Tibial nerve (tissue), 4 donors: ENCODE measurements around the gene NKIRAS1. TPM values are rescaled to one million over a fixed set of nuclear protein-coding genes. Genes with fewer than 3 reads are reported as not detected.

ENCODE experiments used
- DNase-seq, 2 donors: peaks; one replicate each; pipeline ENCODE4 v3.0.0-alpha.2; 2019; ENCODE audit warnings: low spot score in 2 of 2
- H3K27ac ChIP-seq, 4 donors: fragments of 200-600 bp; sonication (generic) in 3 of 4; one replicate each; pipeline ENCODE4 v1.5.1; 2017 to 2019; ENCODE audit warnings: mild to moderate bottlenecking in 1 of 4
- H3K27me3 ChIP-seq, 2 donors: fragments of 200-600 bp; sonication (generic) in 1 of 2; one replicate each; pipeline versions ENCODE4 v1.5.1 to v1.6.0; 2017 to 2019
- H3K36me3 ChIP-seq, 3 donors: fragments of 200-600 bp; sonication (generic); one replicate each; pipeline ENCODE4 v1.5.1; 2018 to 2019
- H3K4me1 ChIP-seq, 4 donors: fragments of 200-600 bp; sonication (generic) in 3 of 4; one replicate each; pipeline ENCODE4 v1.5.1; 2017 to 2019
- H3K4me3 ChIP-seq, 4 donors: fragments of 200-600 bp; sonication (generic) in 3 of 4; one replicate each; pipeline ENCODE4 v1.5.1; 2017 to 2019; ENCODE audit warnings: mild to moderate bottlenecking in 1 of 4, moderate library complexity in 1 of 4
- H3K9me3 ChIP-seq, 4 donors: fragments of 200-600 bp; sonication (generic) in 3 of 4; one replicate each; pipeline ENCODE4 v1.5.1; 2017 to 2019
- EP300 ChIP-seq, 2 donors: sonication (generic); formaldehyde crosslinking; IDR thresholded peaks; one replicate each; pipeline ENCODE4 v1.6.1; 2017; ENCODE audit warnings: antibody characterized with exemption in 2 of 2, mild to moderate bottlenecking in 1 of 2
- POLR2A ChIP-seq, 2 donors: fragments of 450-650 bp; IDR thresholded peaks; one replicate each; pipeline ENCODE4 v1.6.1; 2017; ENCODE audit warnings: antibody characterized with exemption in 2 of 2, mild to moderate bottlenecking in 2 of 2, moderate library complexity in 2 of 2
- WGBS, 2 donors: methylation state at CpG; one replicate each; pipeline ENCODE4 v1.1.5; 2018; 5-methylcytosine and 5-hydroxymethylcytosine counted together
- total RNA-seq, 4 donors: library from RNA; depleted of rRNA; stranded (reverse); fragments of >200 nt; gene quantifications; one replicate each; pipeline ENCODE4 v1.1.0, GENCODE V29; 2016
- TF ChIP-seq, protein P1 (sequence below), 5 experiments: fragments of 200-600 bp in 3 of 5; fragments of 450-650 bp in 2 of 5; sonication (generic) in 3 of 5; IDR thresholded peaks; one replicate each; pipeline ENCODE4 v1.5.1; 2016 to 2019; ENCODE audit warnings: antibody characterized with exemption in 5 of 5, mild to moderate bottlenecking in 3 of 5, moderate library complexity in 2 of 5

NKIRAS1 gene
- total RNA-seq: 10 to 100 TPM in 2 of 4 donors, 1 to 10 TPM in 2; 6.6 to 14.9 (median 9.3) TPM

DNA sequence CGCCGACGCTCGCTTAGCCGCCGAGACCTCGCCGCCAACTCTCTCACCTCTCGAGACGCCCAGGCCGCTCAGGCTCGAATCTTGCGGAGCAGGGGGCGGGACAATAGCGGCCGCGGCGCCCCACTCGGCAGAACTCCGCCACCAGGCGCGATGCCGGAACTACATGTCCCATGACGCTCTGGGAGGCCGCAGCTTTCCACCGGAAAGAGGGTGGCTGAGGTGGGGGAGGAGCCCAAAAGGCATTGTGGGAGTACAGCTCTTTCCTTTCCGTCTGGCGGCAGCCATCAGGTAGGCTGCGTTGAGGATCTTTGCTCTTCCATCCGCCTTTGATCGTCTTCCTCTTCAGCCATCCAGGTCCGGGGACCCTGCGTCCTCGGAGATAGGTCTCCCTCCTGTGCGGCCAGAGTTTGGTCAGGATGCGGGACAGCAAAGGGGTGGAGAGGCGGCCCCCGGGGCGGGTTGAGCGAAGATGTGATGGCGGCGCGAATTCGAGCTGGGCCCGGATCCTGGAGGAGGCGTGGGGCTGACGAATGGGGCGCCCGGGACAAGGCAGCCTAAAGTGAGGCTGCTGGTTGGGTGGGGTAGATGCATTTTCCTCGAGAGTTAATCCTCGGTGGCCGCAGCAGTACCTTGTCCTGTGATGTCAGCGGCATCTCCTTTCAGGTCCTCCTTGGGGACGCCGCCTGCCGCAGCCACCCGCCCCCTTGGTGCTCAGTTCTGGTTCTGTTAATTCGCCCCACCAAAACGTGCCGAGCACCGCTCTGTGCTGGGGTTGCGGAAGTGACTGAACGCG, at the start of gene NKIRAS1, which contains the start of gene RPL15:
TSS of gene NKIRAS1 (minus strand) at position 105 of the 793 bp plus-strand sequence. CDS start 6,086 bp downstream, outside the sequence.
TSS of gene RPL15 (plus strand) at position 247 of the 793 bp plus-strand sequence. CDS start 728 bp downstream, outside the sequence.
- Histone ChIP-seq H3K4me1 (peaks cover 0 to 52% (median 17%) of the 10 kb centered on the region in 4 donors), H3K4me3 (peak within 1 kb of the TSS; percentile 75 to 97 (median 92)), H3K9me3 (no peaks in the 10 kb centered on the region), H3K36me3 (peaks cover 0 to 43% (median 4%) of the 10 kb centered on the region in 3 donors), H3K27ac (peak within 1 kb of the TSS; percentile 89 to 97 (median 94)), H3K27me3 (no peaks in the 10 kb centered on the region)
- WGBS, 2 donors: 0% methylated on average over 40 to 55 of the region's 64 CpGs
- DNase-seq: peak; percentile 92 to 94
- TF ChIP-seq POLR2A (IDR thresholded peaks at IDR 0.05) (peak; percentile 97 to 98), EP300 (IDR thresholded peaks at IDR 0.05) (peak; percentile 90 to 100)
- TF ChIP-seq, protein P1, sequence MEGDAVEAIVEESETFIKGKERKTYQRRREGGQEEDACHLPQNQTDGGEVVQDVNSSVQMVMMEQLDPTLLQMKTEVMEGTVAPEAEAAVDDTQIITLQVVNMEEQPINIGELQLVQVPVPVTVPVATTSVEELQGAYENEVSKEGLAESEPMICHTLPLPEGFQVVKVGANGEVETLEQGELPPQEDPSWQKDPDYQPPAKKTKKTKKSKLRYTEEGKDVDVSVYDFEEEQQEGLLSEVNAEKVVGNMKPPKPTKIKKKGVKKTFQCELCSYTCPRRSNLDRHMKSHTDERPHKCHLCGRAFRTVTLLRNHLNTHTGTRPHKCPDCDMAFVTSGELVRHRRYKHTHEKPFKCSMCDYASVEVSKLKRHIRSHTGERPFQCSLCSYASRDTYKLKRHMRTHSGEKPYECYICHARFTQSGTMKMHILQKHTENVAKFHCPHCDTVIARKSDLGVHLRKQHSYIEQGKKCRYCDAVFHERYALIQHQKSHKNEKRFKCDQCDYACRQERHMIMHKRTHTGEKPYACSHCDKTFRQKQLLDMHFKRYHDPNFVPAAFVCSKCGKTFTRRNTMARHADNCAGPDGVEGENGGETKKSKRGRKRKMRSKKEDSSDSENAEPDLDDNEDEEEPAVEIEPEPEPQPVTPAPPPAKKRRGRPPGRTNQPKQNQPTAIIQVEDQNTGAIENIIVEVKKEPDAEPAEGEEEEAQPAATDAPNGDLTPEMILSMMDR (IDR thresholded peaks at IDR 0.05): peak; percentile 54 to 95 (median 80)

DNA sequence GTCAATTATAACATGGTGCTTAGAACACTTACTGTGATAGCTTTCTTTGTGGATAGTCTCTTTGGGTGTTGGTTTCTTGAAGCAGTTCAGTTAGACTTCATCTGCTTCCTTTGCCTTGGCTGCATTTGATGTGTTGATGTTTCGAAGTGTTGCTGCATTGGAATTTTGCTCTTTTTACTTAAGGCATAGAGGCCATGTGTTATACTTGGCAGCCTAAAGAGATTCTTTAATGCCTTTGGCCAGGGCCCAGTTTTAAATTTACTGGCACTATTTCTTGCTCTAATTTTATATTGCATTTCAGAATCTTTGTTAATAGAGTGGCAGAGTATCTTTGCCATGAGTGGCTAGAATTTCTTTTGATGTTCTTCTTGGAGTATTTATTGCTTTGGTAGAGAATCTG, 49.5 kb upstream of the NKIRAS1 start:
- peaks cover 0 to 82% (median 7%) of the 10 kb centered on the region in 3 donors for H3K36me3 ChIP-seq
- no peaks in the 10 kb centered on the region for H3K9me3 ChIP-seq
- WGBS, 2 donors: 52 to 60% methylated on average over 1 of the region's 1 CpG
- no peak for DNase-seq
- TF ChIP-seq, protein P1 (IDR thresholded peaks at IDR 0.05): no peak
- TF ChIP-seq EP300 (IDR thresholded peaks at IDR 0.05) (no peak), POLR2A (IDR thresholded peaks at IDR 0.05) (no peak)
- no peaks in the 10 kb centered on the region for H3K27me3 ChIP-seq
- H3K4me3 ChIP-seq: no peak overlapping the region
- H3K4me1 ChIP-seq: peaks cover 0 to 34% (median 4%) of the 10 kb centered on the region in 4 donors
- peak overlapping the region in 1 of 4 donors; percentile 24 for H3K27ac ChIP-seq

DNA sequence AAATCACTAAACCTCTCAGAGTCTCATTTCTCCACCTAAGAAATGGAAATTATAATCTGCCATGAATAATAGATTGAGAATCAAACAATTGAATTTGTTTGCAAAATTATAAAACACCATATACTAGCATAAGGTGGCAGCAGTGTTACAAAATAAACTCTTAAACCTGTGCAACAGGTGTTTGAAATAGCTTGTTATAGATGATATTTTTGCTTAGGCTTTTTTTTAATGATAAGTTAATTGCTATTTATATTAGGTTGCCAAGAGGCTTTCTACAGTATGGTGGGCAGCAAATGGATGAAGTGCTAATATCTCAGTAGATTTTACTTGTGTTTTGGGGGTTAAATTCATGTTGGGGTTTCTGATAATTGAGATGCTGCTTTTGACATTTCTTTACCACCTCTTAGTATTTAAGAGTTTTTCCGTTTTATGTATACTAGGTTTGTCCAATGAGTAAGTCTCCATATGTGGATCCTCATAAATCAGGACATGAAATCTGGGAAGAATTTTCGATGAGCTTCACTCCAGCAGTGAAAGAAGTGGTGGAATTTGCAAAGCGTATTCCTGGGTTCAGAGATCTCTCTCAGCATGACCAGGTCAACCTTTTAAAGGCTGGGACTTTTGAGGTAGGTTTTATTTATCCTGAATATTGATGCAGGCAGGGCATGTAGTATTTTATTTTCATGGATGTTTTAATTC, 47.9 kb upstream of the NKIRAS1 start:
- Histone ChIP-seq H3K4me1 (peaks cover 0 to 30% (median 4%) of the 10 kb centered on the region in 4 donors), H3K27ac (no peak overlapping the region), H3K27me3 (no peaks in the 10 kb centered on the region), H3K36me3 (peaks cover 3 to 90% (median 7%) of the 10 kb centered on the region in 3 donors), H3K9me3 (no peaks in the 10 kb centered on the region), H3K4me3 (no peak overlapping the region)
- 81 to 89% methylated on average over 3 of the region's 3 CpGs for WGBS, 2 donors
- no peak for DNase-seq
- TF ChIP-seq POLR2A (IDR thresholded peaks at IDR 0.05): no peak
- TF ChIP-seq, protein P1 (IDR thresholded peaks at IDR 0.05): no peak
- TF ChIP-seq EP300 (IDR thresholded peaks at IDR 0.05): no peak

DNA sequence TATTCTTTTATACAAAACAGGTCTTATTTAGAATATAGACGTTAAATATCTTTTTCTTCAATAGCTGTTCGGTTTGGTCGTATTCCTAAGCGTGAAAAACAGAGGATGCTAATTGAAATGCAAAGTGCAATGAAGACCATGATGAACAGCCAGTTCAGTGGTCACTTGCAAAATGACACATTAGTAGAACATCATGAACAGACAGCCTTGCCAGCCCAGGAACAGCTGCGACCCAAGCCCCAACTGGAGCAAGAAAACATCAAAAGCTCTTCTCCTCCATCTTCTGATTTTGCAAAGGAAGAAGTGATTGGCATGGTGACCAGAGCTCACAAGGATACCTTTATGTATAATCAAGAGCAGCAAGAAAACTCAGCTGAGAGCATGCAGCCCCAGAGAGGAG, 45.1 kb upstream of the NKIRAS1 start:
- Histone ChIP-seq H3K36me3 (peaks cover 3 to 84% (median 7%) of the 10 kb centered on the region in 3 donors), H3K9me3 (no peaks in the 10 kb centered on the region), H3K4me3 (no peak overlapping the region), H3K27ac (no peak overlapping the region), H3K27me3 (no peaks in the 10 kb centered on the region), H3K4me1 (peaks cover 0 to 26% (median 0%) of the 10 kb centered on the region in 4 donors)
- no peak for DNase-seq
- no peak for TF ChIP-seq EP300 (IDR thresholded peaks at IDR 0.05)
- TF ChIP-seq, protein P1 (IDR thresholded peaks at IDR 0.05): no peak
- TF ChIP-seq POLR2A (IDR thresholded peaks at IDR 0.05): no peak
- WGBS, 2 donors: 94 to 96% methylated on average over 5 of the region's 5 CpGs
